HG03045 (cell line): ENCODE measurements around the gene SDHC.
"Not testable (repeated sequence)": the region's sequence is repeated elsewhere in the genome, so short reads cannot be mapped to it uniquely, and the experiment has no call there.

Experiments
- ATAC-seq: cut with Tn5 transposase; IDR thresholded peaks from one replicate; pipeline ENCODE4 v1.9.1; 2021; ENCODE audit warnings: mild to moderate bottlenecking, moderate library complexity; ENCODE audit not compliant: unreplicated experiment

Gene SDHC

GRCh38 chr1:161381707-161382106 is 67.5 kb downstream of the SDHC start:
- ATAC-seq, result no peak

GRCh38 chr1:161382214-161383019 is 68.2 kb downstream of the SDHC start:
- no peak for ATAC-seq

- no peak for ATAC-seq
These were observed 74.5 kb downstream of the SDHC start for GRCh38 chr1:161388639-161389038.

GRCh38 chr1:161389158-161389557 is 75.0 kb downstream of the SDHC start:
- ATAC-seq, result not testable (repeated sequence)

- peak; percentile 80 for ATAC-seq
These were observed 75.7 kb downstream of the SDHC start for GRCh38 chr1:161389691-161390558.

GRCh38 chr1:161390559-161390858 is 76.3 kb downstream of the SDHC start:
- no peak for ATAC-seq

- ATAC-seq, result not testable (repeated sequence)
These were observed 77.0 kb downstream of the SDHC start for GRCh38 chr1:161391136-161391535.

GRCh38 chr1:161391611-161392010 is 77.4 kb downstream of the SDHC start:
- ATAC-seq, result no peak

- no peak for ATAC-seq
These were observed 79.0 kb downstream of the SDHC start for GRCh38 chr1:161393151-161393550.

- ATAC-seq, result not testable (repeated sequence)
These were observed 82.9 kb downstream of the SDHC start for GRCh38 chr1:161397038-161397437.

- peak; percentile 23 for ATAC-seq
These were observed 84.7 kb downstream of the SDHC start for GRCh38 chr1:161398900-161399256.

GRCh38 chr1:161399257-161399998 is 85.2 kb downstream of the SDHC start:
- ATAC-seq, result peak; percentile 70

GRCh38 chr1:161402446-161402845 is 88.3 kb downstream of the SDHC start:
- no peak for ATAC-seq

GRCh38 chr1:161404051-161404597 is 89.9 kb downstream of the SDHC start:
- no peak for ATAC-seq

GRCh38 chr1:161406551-161406950 is 92.4 kb downstream of the SDHC start:
- ATAC-seq, result not testable (repeated sequence)

GRCh38 chr1:161407451-161407985 is 93.3 kb downstream of the SDHC start:
- ATAC-seq, result no peak

GRCh38 chr1:161408429-161409052 is 94.4 kb downstream of the SDHC start:
- no peak for ATAC-seq

- not testable (repeated sequence) for ATAC-seq
These were observed 95.9 kb downstream of the SDHC start for GRCh38 chr1:161409848-161410635.

- not testable (repeated sequence) for ATAC-seq
These were observed 96.4 kb downstream of the SDHC start for GRCh38 chr1:161410636-161410970.
